Activated B cell treated with CpG ODN at 0.5 μM for 24 hours (primary cell): ENCODE data around the gene TMBIM1. TPM values are rescaled to one million over a fixed set of nuclear protein-coding genes. Genes with fewer than 3 reads are reported as not detected.

Experiments
- ATAC-seq: fragments of 200-7000 bp; cut with Tn5 transposase; one replicate; pipeline ENCODE4 v1.10.0; 2021; ENCODE audit warnings: low read depth, mild to moderate bottlenecking, moderate library complexity
- CTCF ChIA-PET: fragments of 350-600 bp; sonication (Branson Sonifier 250); formaldehyde crosslinking; loops from one replicate; lab custom pipeline; 2021; ENCODE audit warnings: antibody characterized with exemption; lab: Charles Lee
- POLR2A ChIA-PET: fragments of 350-600 bp; sonication (Branson Sonifier 250); formaldehyde crosslinking; loops from one replicate; lab custom pipeline; 2021; ENCODE audit warnings: antibody characterized with exemption; lab: Charles Lee
- DNase-seq: peaks from one replicate; pipeline ENCODE4 v3.0.0; 2022
- H3K27ac Mint-ChIP-seq: one replicate; pipeline ENCODE4 v1.8.0; 2020; ENCODE audit warnings: mixed read lengths
- H3K27me3 Mint-ChIP-seq: one replicate; pipeline ENCODE4 v1.8.0; 2021; ENCODE audit warnings: mixed read lengths
- H3K36me3 Mint-ChIP-seq: one replicate; pipeline ENCODE4 v1.8.0; 2021; ENCODE audit warnings: low read depth, mixed read lengths
- H3K4me1 Mint-ChIP-seq: one replicate; pipeline ENCODE4 v1.8.0; 2021; ENCODE audit warnings: mixed read lengths
- H3K4me3 Mint-ChIP-seq: one replicate; pipeline ENCODE4 v1.8.0; 2020; ENCODE audit warnings: mild to moderate bottlenecking, mixed read lengths
- H3K9me3 Mint-ChIP-seq: one replicate; pipeline ENCODE4 v1.8.0; 2020; ENCODE audit warnings: mixed read lengths
- CTCF ChIP-seq: fragments of 200-600 bp; IDR thresholded peaks from one replicate; pipeline ENCODE4 v1.8.0; 2022; ENCODE audit warnings: antibody characterized with exemption, mild to moderate bottlenecking
- intact Hi-C: fragments of 100-400 bp; cut with micrococcal nuclease; formaldehyde crosslinking; loops from one replicate; pipeline ENCODE4 v1.15.1; 2024
- total RNA-seq: library from RNA; stranded (reverse); gene quantifications from 2 replicates; pipeline ENCODE4 v1.2.3, GENCODE V29; 2022

TMBIM1 gene
- total RNA-seq, 1 donor from 2014 or later: 45.0 TPM

DNA sequence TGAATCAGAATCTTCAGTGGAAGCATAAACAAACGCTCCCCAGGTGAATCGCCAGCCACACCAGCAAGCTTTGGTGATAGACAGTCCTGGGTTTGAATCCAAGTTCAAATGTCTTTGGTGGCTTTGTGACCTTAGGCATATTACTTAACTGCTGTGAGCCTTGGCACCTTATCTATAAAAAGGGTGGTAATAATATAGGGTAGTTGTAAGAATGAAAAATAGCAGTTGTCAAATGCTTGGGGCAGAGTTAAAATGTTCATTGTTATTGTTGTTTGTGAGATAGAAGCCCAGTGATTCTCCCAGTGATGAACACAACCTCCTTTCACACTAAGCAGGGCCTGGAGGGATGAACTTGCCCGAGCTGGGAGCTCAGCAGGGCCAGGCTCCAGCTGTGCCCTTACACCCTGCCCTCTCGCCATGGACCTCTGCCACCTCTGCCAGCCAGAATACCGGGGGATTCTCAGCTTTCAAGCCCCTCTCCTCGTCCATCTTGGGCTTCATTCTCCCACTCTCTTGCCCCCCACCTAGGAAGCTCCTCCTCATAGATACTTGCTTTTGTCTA is 6.1 kb upstream of the TMBIM1 start:
- no peaks in the 10 kb centered on the region for H3K36me3 Mint-ChIP-seq
- TF ChIP-seq CTCF: no peak
- ATAC-seq (no peak), DNase-seq (no peak)
- peaks cover 28% of the 10 kb centered on the region for H3K4me1 Mint-ChIP-seq
- no peaks in the 10 kb centered on the region for H3K9me3 Mint-ChIP-seq
- intact Hi-C loops: no loop called here
- ChIA-PET POLR2A (no interaction called here), CTCF (interaction anchor here (1.6 to 2.7 kb wide), 3 partner anchors 25 to 98 kb away, joined by 5 to 13 read pairs (median 6); partner anchors contain the start of gene CATIP)
- H3K27ac Mint-ChIP-seq: no peak overlapping the region
- H3K27me3 Mint-ChIP-seq: no peaks in the 10 kb centered on the region
- no peak overlapping the region for H3K4me3 Mint-ChIP-seq

DNA sequence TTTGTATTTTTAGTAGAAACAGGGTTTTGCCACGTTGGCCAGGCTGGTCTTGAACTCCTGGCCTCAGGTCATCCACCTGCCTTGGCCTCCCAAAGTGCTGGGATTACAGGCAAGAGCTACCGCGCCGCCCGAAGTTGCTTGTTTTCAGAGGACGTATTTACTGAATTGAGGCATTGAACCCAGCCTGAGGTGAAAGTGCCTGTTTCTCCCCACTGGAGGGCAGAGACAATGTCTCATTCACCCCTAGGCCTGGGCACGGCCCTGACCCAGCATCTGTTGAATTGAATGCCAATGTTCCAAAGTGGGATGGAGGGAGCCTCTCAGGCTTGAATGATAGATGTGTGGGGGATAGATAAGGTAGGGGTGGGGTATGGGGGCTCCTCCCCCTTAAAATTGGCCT is 4.5 kb upstream of the TMBIM1 start:
- TF ChIP-seq CTCF: no peak
- POLR2A ChIA-PET: no interaction called here

DNA sequence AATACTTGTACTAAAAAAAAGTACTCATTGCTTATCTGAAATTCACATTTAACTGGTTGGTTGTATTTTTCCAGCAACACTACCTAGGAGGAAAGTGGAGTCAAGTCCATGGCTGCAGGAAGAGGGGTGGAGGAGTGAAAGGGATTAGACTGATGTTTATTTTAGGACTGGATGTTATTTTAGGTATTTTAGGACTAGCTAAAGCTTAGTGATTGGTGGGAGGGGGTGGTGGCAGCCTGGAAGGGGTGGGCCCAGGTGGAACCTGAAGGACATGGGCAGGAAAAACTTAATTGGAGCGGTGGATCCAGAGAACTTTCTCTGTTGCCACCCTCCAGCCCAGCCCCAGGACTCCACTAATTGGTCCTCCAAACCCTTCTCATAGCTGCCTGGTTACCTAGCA is 3.9 kb upstream of the TMBIM1 start:
- Mint-ChIP-seq H3K36me3 (no peaks in the 10 kb centered on the region), H3K4me3 (no peak overlapping the region), H3K27me3 (no peaks in the 10 kb centered on the region), H3K4me1 (peaks cover 41% of the 10 kb centered on the region), H3K27ac (no peak overlapping the region), H3K9me3 (no peaks in the 10 kb centered on the region)
- POLR2A ChIA-PET: no interaction called here
- TF ChIP-seq CTCF: no peak
- intact Hi-C loops: no loop called here
- ATAC-seq (no peak), DNase-seq (no peak)
- CTCF ChIA-PET: interaction anchor here (0.6 to 1.4 kb wide), 3 partner anchors 24 to 100 kb away, joined by 3 to 8 read pairs (median 5); no protein-coding TSS in a partner anchor

More for the DNA sequence above, 4.5 kb upstream of the TMBIM1 start:
- CTCF ChIA-PET: interaction anchor here (1.4 kb wide), 1 partner anchor 24 kb away, joined by 8 read pairs; no protein-coding TSS in a partner anchor
- H3K9me3 Mint-ChIP-seq: no peaks in the 10 kb centered on the region
- H3K4me3 Mint-ChIP-seq: no peak overlapping the region
- ATAC-seq (no peak), DNase-seq (no peak)
- intact Hi-C loops: no loop called here
- H3K4me1 Mint-ChIP-seq: peaks cover 38% of the 10 kb centered on the region
- H3K27ac Mint-ChIP-seq: no peak overlapping the region
- no peaks in the 10 kb centered on the region for H3K27me3 Mint-ChIP-seq
- H3K36me3 Mint-ChIP-seq: no peaks in the 10 kb centered on the region

DNA sequence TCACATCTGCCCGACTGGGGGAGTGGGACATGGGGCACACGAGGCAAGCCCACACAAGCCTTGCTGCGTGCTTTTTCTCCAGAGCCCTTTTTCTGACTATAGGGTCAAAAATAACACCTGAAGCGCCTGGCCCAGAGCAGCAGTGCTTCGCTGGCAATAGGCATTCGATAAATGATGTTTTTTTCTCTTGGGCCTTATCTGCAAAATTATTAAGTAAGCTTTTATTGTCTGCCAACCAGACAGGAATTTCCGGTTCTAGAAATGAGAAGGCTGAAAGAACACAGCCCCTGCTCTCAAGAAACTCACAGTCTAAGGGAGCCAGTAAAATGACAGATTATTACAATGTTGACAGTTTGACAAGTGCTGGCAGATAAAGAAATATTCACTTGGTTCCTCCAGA is 2.7 kb upstream of the TMBIM1 start:
- DNase-seq: no peak
- intact Hi-C loops: no loop called here

More for the DNA sequence above, 2.7 kb upstream of the TMBIM1 start:
- Mint-ChIP-seq H3K36me3 (no peaks in the 10 kb centered on the region), H3K27me3 (no peaks in the 10 kb centered on the region), H3K4me3 (no peak overlapping the region), H3K9me3 (no peaks in the 10 kb centered on the region), H3K27ac (no peak overlapping the region), H3K4me1 (peaks cover 51% of the 10 kb centered on the region)
- no peak for ATAC-seq
- ChIA-PET CTCF (interaction anchor here (0.8 to 1.4 kb wide), 3 partner anchors 63 to 106 kb away, joined by 3 to 5 read pairs (median 3); no protein-coding TSS in a partner anchor), POLR2A (interaction anchor here (7.2 kb wide), 1 partner anchor 22 kb away, joined by 97 read pairs; the partner anchor contains the start of genes AAMP and PNKD)
- TF ChIP-seq CTCF: no peak
